ENCODE results near the gene KRT73. TPM values are rescaled to one million over a fixed set of nuclear protein-coding genes. Genes with fewer than 3 reads are reported as not detected.
A peak's percentile ranks its signal among the peaks of the same experiment; 100 is the strongest.

KRT73 gene
- total RNA-seq, 1 experiment from 2014 or later = not detected

GRCh38 chr12:52579468-52580465 is 38.6 kb downstream of the KRT73 start:
- POLR2A ChIA-PET = interaction anchor here (0.6 to 7.5 kb wide), 12 partner anchors 11 to 432 kb away, joined by 3 to 315 read pairs (median 3); partner anchors contain the start of gene KRT5

GRCh38 chr12:52578469-52578868 is 39.9 kb downstream of the KRT73 start:
- CTCF ChIA-PET = interaction anchor here (0.9 to 14.9 kb wide), 4 partner anchors 58 to 403 kb away, joined by 3 to 366 read pairs (median 47); partner anchors contain the start of gene KRT5
- intact Hi-C loops (cut with micrococcal nuclease) = no loop called here
- Mint-ChIP-seq H3K27me3 (ENCODE audit: insufficient read depth, unreplicated experiment) (no peaks in the 10 kb centered on the region), H3K27ac (ENCODE audit: low read depth, unreplicated experiment) (no peak overlapping the region), H3K4me3 (ENCODE audit: unreplicated experiment) (no peak overlapping the region), H3K36me3 (ENCODE audit: insufficient read depth, unreplicated experiment) (no peaks in the 10 kb centered on the region), H3K4me1 (ENCODE audit: insufficient read depth, unreplicated experiment) (peaks cover 26% of the 10 kb centered on the region), H3K9me3 (ENCODE audit: unreplicated experiment) (no peaks in the 10 kb centered on the region)
- DNase-seq (ENCODE audit: unreplicated experiment) = no peak
- BruUV-seq (replicated peaks) = no TSS peak
- TF ChIP-seq CTCF (IDR thresholded peaks at IDR 0.05; ENCODE audit: unreplicated experiment) = no peak
- POLR2A ChIA-PET = interaction anchor here (0.6 to 7.5 kb wide), 5 partner anchors 16 to 296 kb away, joined by 3 to 315 read pairs (median 4); partner anchors contain the start of gene KRT5

More at GRCh38 chr12:52579468-52580465, 38.6 kb downstream of the KRT73 start:
- Mint-ChIP-seq H3K27me3 (ENCODE audit: insufficient read depth, unreplicated experiment) (no peaks in the 10 kb centered on the region), H3K9me3 (ENCODE audit: unreplicated experiment) (no peaks in the 10 kb centered on the region), H3K36me3 (ENCODE audit: insufficient read depth, unreplicated experiment) (no peaks in the 10 kb centered on the region), H3K4me1 (ENCODE audit: insufficient read depth, unreplicated experiment) (peaks cover 26% of the 10 kb centered on the region), H3K4me3 (ENCODE audit: unreplicated experiment) (no peak overlapping the region), H3K27ac (ENCODE audit: low read depth, unreplicated experiment) (no peak overlapping the region)
- BruUV-seq (replicated peaks) = no TSS peak
- TF ChIP-seq CTCF (IDR thresholded peaks at IDR 0.05; ENCODE audit: unreplicated experiment) = no peak
- intact Hi-C loops (cut with micrococcal nuclease) = loop anchor here (5.0 kb wide), 1 partner anchor 422 kb away; no protein-coding TSS in a partner anchor
- CTCF ChIA-PET = interaction anchor here (0.5 to 14.9 kb wide), 12 partner anchors 10 to 422 kb away, joined by 3 to 366 read pairs (median 4); partner anchors contain the start of gene KRT5
- peak; percentile 29 for DNase-seq (ENCODE audit: unreplicated experiment)

GRCh38 chr12:52577316-52577715 is 41.0 kb downstream of the KRT73 start:
- Mint-ChIP-seq H3K4me3 (ENCODE audit: unreplicated experiment) (no peak overlapping the region), H3K36me3 (ENCODE audit: insufficient read depth, unreplicated experiment) (no peaks in the 10 kb centered on the region), H3K27me3 (ENCODE audit: insufficient read depth, unreplicated experiment) (no peaks in the 10 kb centered on the region), H3K4me1 (ENCODE audit: insufficient read depth, unreplicated experiment) (peaks cover 26% of the 10 kb centered on the region), H3K27ac (ENCODE audit: low read depth, unreplicated experiment) (no peak overlapping the region), H3K9me3 (ENCODE audit: unreplicated experiment) (no peaks in the 10 kb centered on the region)
- ChIA-PET POLR2A (interaction anchor here (1.4 kb wide), 1 partner anchor 57 kb away, joined by 6 read pairs; the partner anchor contains the start of gene KRT5), CTCF (interaction anchor here (0.6 to 7.6 kb wide), 3 partner anchors 11 to 302 kb away, joined by 3 to 90 read pairs (median 3); partner anchors contain the start of gene KRT5)
- no TSS peak for BruUV-seq (replicated peaks)
- DNase-seq (ENCODE audit: unreplicated experiment) = no peak
- intact Hi-C loops (cut with micrococcal nuclease) = no loop called here
- TF ChIP-seq CTCF (IDR thresholded peaks at IDR 0.05; ENCODE audit: unreplicated experiment) = no peak

- intact Hi-C loops (cut with micrococcal nuclease) = no loop called here
- Mint-ChIP-seq H3K27ac (ENCODE audit: low read depth, unreplicated experiment) (no peak overlapping the region), H3K36me3 (ENCODE audit: insufficient read depth, unreplicated experiment) (no peaks in the 10 kb centered on the region), H3K27me3 (ENCODE audit: insufficient read depth, unreplicated experiment) (no peaks in the 10 kb centered on the region), H3K4me1 (ENCODE audit: insufficient read depth, unreplicated experiment) (peaks cover 13% of the 10 kb centered on the region), H3K4me3 (ENCODE audit: unreplicated experiment) (no peak overlapping the region), H3K9me3 (ENCODE audit: unreplicated experiment) (no peaks in the 10 kb centered on the region)
- ChIA-PET CTCF (interaction anchor here (1.2 to 1.5 kb wide), 3 partner anchors 304 to 363 kb away, joined by 3 to 4 read pairs (median 3); no protein-coding TSS in a partner anchor), POLR2A (interaction anchor here (0.7 to 1.2 kb wide), 2 partner anchors 22 to 41 kb away, joined by 3 read pairs; no protein-coding TSS in a partner anchor)
- no peak for DNase-seq (ENCODE audit: unreplicated experiment)
- BruUV-seq (replicated peaks) = no TSS peak
- no peak for TF ChIP-seq CTCF (IDR thresholded peaks at IDR 0.05; ENCODE audit: unreplicated experiment)
Measured at GRCh38 chr12:52575948-52576347, 42.4 kb downstream of the KRT73 start.
